Measurements from ENCODE around the gene TTLL5.

The TTLL5 gene

GRCh38 chr14:75658957-75659356, 2.1 kb upstream of the TTLL5 start:
- DNase-seq: no peak
- TF ChIP-seq CTCF (IDR thresholded peaks at IDR 0.05; ENCODE audit: low read depth, low read length, missing control alignments): no peak
- in situ Hi-C loops (cut with HindIII; ENCODE audit: low pct_ligation_motif_present, low sequenced_read_pairs): no loop called here

GRCh38 chr14:75660238-75660629, 812 bp upstream of the TTLL5 start:
- DNase-seq: no peak
- in situ Hi-C loops (cut with HindIII; ENCODE audit: low pct_ligation_motif_present, low sequenced_read_pairs): no loop called here
- Histone ChIP-seq H3K36me3 (replicated peaks) (peaks cover 3% of the 10 kb centered on the region), H3K27me3 (replicated peaks) (no peaks in the 10 kb centered on the region), H3K4me3 (ENCODE audit: low read depth, low read length) (peak overlapping the region; percentile 86), H3K27ac (no peak overlapping the region)
- TF ChIP-seq CTCF (IDR thresholded peaks at IDR 0.05; ENCODE audit: low read depth, low read length, missing control alignments): no peak

More at GRCh38 chr14:75658957-75659356, 2.1 kb upstream of the TTLL5 start:
- H3K36me3 ChIP-seq (replicated peaks): peaks cover 9% of the 10 kb centered on the region
- H3K27ac ChIP-seq: no peak overlapping the region
- no peak overlapping the region for H3K4me3 ChIP-seq (ENCODE audit: low read depth, low read length)
- no peaks in the 10 kb centered on the region for H3K27me3 ChIP-seq (replicated peaks)

- TF ChIP-seq CTCF (IDR thresholded peaks at IDR 0.05; ENCODE audit: low read depth, low read length, missing control alignments): no peak
- no peaks in the 10 kb centered on the region for H3K27me3 ChIP-seq (replicated peaks)
- in situ Hi-C loops (cut with HindIII; ENCODE audit: low pct_ligation_motif_present, low sequenced_read_pairs): no loop called here
- H3K27ac ChIP-seq: peak overlapping the region; percentile 65
- H3K4me3 ChIP-seq (ENCODE audit: low read depth, low read length): peak overlapping the region; percentile 86
- peaks cover 2% of the 10 kb centered on the region for H3K36me3 ChIP-seq (replicated peaks)
- no peak for DNase-seq
Measured at GRCh38 chr14:75661499-75661814, 411 bp downstream of the TTLL5 start.

- Histone ChIP-seq H3K27ac (no peak overlapping the region), H3K36me3 (replicated peaks) (no peaks in the 10 kb centered on the region), H3K4me3 (ENCODE audit: low read depth, low read length) (no peak overlapping the region), H3K27me3 (replicated peaks) (no peaks in the 10 kb centered on the region)
- TF ChIP-seq CTCF (IDR thresholded peaks at IDR 0.05; ENCODE audit: low read depth, low read length, missing control alignments): no peak
- in situ Hi-C loops (cut with HindIII; ENCODE audit: low pct_ligation_motif_present, low sequenced_read_pairs): no loop called here
- no peak for DNase-seq
Measured at GRCh38 chr14:75662966-75663365, 1.9 kb downstream of the TTLL5 start.

- TF ChIP-seq CTCF (IDR thresholded peaks at IDR 0.05; ENCODE audit: low read depth, low read length, missing control alignments): no peak
- in situ Hi-C loops (cut with HindIII; ENCODE audit: low pct_ligation_motif_present, low sequenced_read_pairs): no loop called here
- no peaks in the 10 kb centered on the region for H3K27me3 ChIP-seq (replicated peaks)
- no peak overlapping the region for H3K4me3 ChIP-seq (ENCODE audit: low read depth, low read length)
- peaks cover 7% of the 10 kb centered on the region for H3K36me3 ChIP-seq (replicated peaks)
- no peak for DNase-seq
- no peak overlapping the region for H3K27ac ChIP-seq
Measured at GRCh38 chr14:75667099-75667765, 6.2 kb downstream of the TTLL5 start.

- H3K27ac ChIP-seq: no peak overlapping the region
- in situ Hi-C loops (cut with HindIII; ENCODE audit: low pct_ligation_motif_present, low sequenced_read_pairs): no loop called here
Measured at GRCh38 chr14:75672605-75673192, 11.7 kb downstream of the TTLL5 start.

More at GRCh38 chr14:75672605-75673192, 11.7 kb downstream of the TTLL5 start:
- TF ChIP-seq CTCF (IDR thresholded peaks at IDR 0.05; ENCODE audit: low read depth, low read length, missing control alignments): no peak
- Histone ChIP-seq H3K36me3 (replicated peaks) (peaks cover 7% of the 10 kb centered on the region), H3K4me3 (ENCODE audit: low read depth, low read length) (no peak overlapping the region), H3K27me3 (replicated peaks) (no peaks in the 10 kb centered on the region)
- no peak for DNase-seq

All from brain microvascular endothelial cell (primary cell).